Measurements from ENCODE around the gene AHCYL2. TPM values are rescaled to one million over a fixed set of nuclear protein-coding genes. Genes with fewer than 3 reads are reported as not detected.

The AHCYL2 gene
- total and polyA plus RNA-seq, 2 experiments from 2014 or later = 1.9 to 8.9 TPM

GRCh38 chr7:129371487-129371886, 146.7 kb downstream of the AHCYL2 start:
- Histone ChIP-seq H3K4me1 (ENCODE audit: insufficient read depth) (no peaks in the 10 kb centered on the region), H3K4me2 (ENCODE audit: unreplicated experiment) (no peak overlapping the region), H3K4me3 (no peak overlapping the region), H3K36me3 (ENCODE audit: low read depth) (no peaks in the 10 kb centered on the region), H3K27me3 (replicated peaks; ENCODE audit: insufficient read depth) (no peaks in the 10 kb centered on the region), H3K9ac (no peak overlapping the region), H3F3A (ENCODE audit: insufficient read depth) (no peaks in the 10 kb centered on the region), H3K27ac (no peak overlapping the region), H3K79me2 (ENCODE audit: insufficient read depth) (no peaks in the 10 kb centered on the region), H4K20me1 (ENCODE audit: insufficient read depth) (no peaks in the 10 kb centered on the region), H3K9me2 (ENCODE audit: insufficient read depth) (no peaks in the 10 kb centered on the region), H3K9me3 (ENCODE audit: low read depth) (no peaks in the 10 kb centered on the region), H2AFZ (no peak overlapping the region)
- TF ChIP-seq EZH2phosphoT487 (IDR thresholded peaks at IDR 0.05; ENCODE audit: insufficient read depth, low read depth) (no peak), EZH2 (IDR thresholded peaks at IDR 0.05; ENCODE audit: insufficient read depth, poor library complexity, severe bottlenecking) (no peak)
- no peak for DNase-seq
- WGBS, 2 experiments (ENCODE audit: low coverage in 1 of 2, low lambda C conversion rate in 2 of 2, missing lambda C conversion rate in 2 of 2) = 84 to 88% methylated on average over 3 of the region's 3 CpGs
- in situ Hi-C loops (cut with MboI) = loop anchor here (25.0 kb wide), 2 partner anchors 441 to 641 kb away; no protein-coding TSS in a partner anchor

GRCh38 chr7:129373651-129374428, 149.0 kb downstream of the AHCYL2 start:
- H2AFZ ChIP-seq = no peak overlapping the region
- no peak overlapping the region for H3K4me2 ChIP-seq (ENCODE audit: unreplicated experiment)
- no peak overlapping the region for H3K9ac ChIP-seq
- in situ Hi-C loops (cut with MboI) = loop anchor here (25.0 kb wide), 2 partner anchors 438 to 638 kb away; no protein-coding TSS in a partner anchor
- no peaks in the 10 kb centered on the region for H3K4me1 ChIP-seq (ENCODE audit: insufficient read depth)
- no peaks in the 10 kb centered on the region for H3K9me3 ChIP-seq (ENCODE audit: low read depth)
- no peaks in the 10 kb centered on the region for H3K79me2 ChIP-seq (ENCODE audit: insufficient read depth)
- H3K9me2 ChIP-seq (ENCODE audit: insufficient read depth) = no peaks in the 10 kb centered on the region
- H4K20me1 ChIP-seq (ENCODE audit: insufficient read depth) = no peaks in the 10 kb centered on the region
- H3K36me3 ChIP-seq (ENCODE audit: low read depth) = no peaks in the 10 kb centered on the region
- H3K27me3 ChIP-seq (replicated peaks; ENCODE audit: insufficient read depth) = no peaks in the 10 kb centered on the region
- peaks cover 3% of the 10 kb centered on the region; the same call in 1 of the 2 replicates for H3F3A ChIP-seq (ENCODE audit: insufficient read depth)
- no peak for TF ChIP-seq EZH2phosphoT487 (IDR thresholded peaks at IDR 0.05; ENCODE audit: insufficient read depth, low read depth)
- TF ChIP-seq EZH2 (IDR thresholded peaks at IDR 0.05; ENCODE audit: insufficient read depth, poor library complexity, severe bottlenecking) = no peak
- no peak overlapping the region for H3K27ac ChIP-seq
- no peak overlapping the region for H3K4me3 ChIP-seq
- no peak for DNase-seq
- 86 to 95% methylated on average over 3 of the region's 3 CpGs for WGBS, 2 experiments (ENCODE audit: low coverage in 1 of 2, low lambda C conversion rate in 2 of 2, missing lambda C conversion rate in 2 of 2)

- H3K9me2 ChIP-seq (ENCODE audit: insufficient read depth) = no peaks in the 10 kb centered on the region
- H3F3A ChIP-seq (ENCODE audit: insufficient read depth) = peaks cover 3% of the 10 kb centered on the region; the same call in 1 of the 2 replicates
- DNase-seq = no peak
- no peaks in the 10 kb centered on the region for H4K20me1 ChIP-seq (ENCODE audit: insufficient read depth)
- no peak overlapping the region for H2AFZ ChIP-seq
- H3K4me3 ChIP-seq = no peak overlapping the region
- in situ Hi-C loops (cut with MboI) = no loop called here
- no peaks in the 10 kb centered on the region for H3K79me2 ChIP-seq (ENCODE audit: insufficient read depth)
- H3K27me3 ChIP-seq (replicated peaks; ENCODE audit: insufficient read depth) = no peaks in the 10 kb centered on the region
- 98 to 100% methylated on average over 2 of the region's 2 CpGs for WGBS, 2 experiments (ENCODE audit: low coverage in 1 of 2, low lambda C conversion rate in 2 of 2, missing lambda C conversion rate in 2 of 2)
- no peak overlapping the region for H3K9ac ChIP-seq
- H3K4me1 ChIP-seq (ENCODE audit: insufficient read depth) = no peaks in the 10 kb centered on the region
- no peaks in the 10 kb centered on the region for H3K9me3 ChIP-seq (ENCODE audit: low read depth)
- H3K27ac ChIP-seq = no peak overlapping the region
- H3K4me2 ChIP-seq (ENCODE audit: unreplicated experiment) = no peak overlapping the region
- no peaks in the 10 kb centered on the region for H3K36me3 ChIP-seq (ENCODE audit: low read depth)
- no peak for TF ChIP-seq EZH2phosphoT487 (IDR thresholded peaks at IDR 0.05; ENCODE audit: insufficient read depth, low read depth)
- no peak for TF ChIP-seq EZH2 (IDR thresholded peaks at IDR 0.05; ENCODE audit: insufficient read depth, poor library complexity, severe bottlenecking)
Observed at GRCh38 chr7:129375141-129375938, 150.5 kb downstream of the AHCYL2 start.

GRCh38 chr7:129376076-129376777, 151.4 kb downstream of the AHCYL2 start:
- Histone ChIP-seq H3K27ac (no peak overlapping the region), H3K36me3 (ENCODE audit: low read depth) (no peaks in the 10 kb centered on the region), H3K9me2 (ENCODE audit: insufficient read depth) (no peaks in the 10 kb centered on the region), H3K9me3 (ENCODE audit: low read depth) (no peaks in the 10 kb centered on the region), H3K4me2 (ENCODE audit: unreplicated experiment) (no peak overlapping the region), H4K20me1 (ENCODE audit: insufficient read depth) (no peaks in the 10 kb centered on the region), H3F3A (ENCODE audit: insufficient read depth) (peaks cover 3% of the 10 kb centered on the region; the same call in 1 of the 2 replicates), H2AFZ (no peak overlapping the region), H3K4me1 (ENCODE audit: insufficient read depth) (no peaks in the 10 kb centered on the region), H3K27me3 (replicated peaks; ENCODE audit: insufficient read depth) (no peaks in the 10 kb centered on the region), H3K79me2 (ENCODE audit: insufficient read depth) (no peaks in the 10 kb centered on the region), H3K9ac (no peak overlapping the region), H3K4me3 (no peak overlapping the region)
- peak; percentile 48 for DNase-seq
- in situ Hi-C loops (cut with MboI) = no loop called here
- 73% methylated on average over 6 of the region's 6 CpGs for WGBS, 2 experiments (ENCODE audit: low coverage in 1 of 2, low lambda C conversion rate in 2 of 2, missing lambda C conversion rate in 2 of 2)
- TF ChIP-seq EZH2 (IDR thresholded peaks at IDR 0.05; ENCODE audit: insufficient read depth, poor library complexity, severe bottlenecking) = no peak
- no peak for TF ChIP-seq EZH2phosphoT487 (IDR thresholded peaks at IDR 0.05; ENCODE audit: insufficient read depth, low read depth)

Measured in GM23248 (cell line).